Endothelial cell of umbilical vein (primary cell): ENCODE data around the gene RAB11B. TPM values are rescaled to one million over a fixed set of nuclear protein-coding genes. Genes with fewer than 3 reads are reported as not detected.

Experiments used
- BruUV-seq: library from RNA; stranded (reverse); fragments of 400-500 nt; replicated peaks from 2 replicates; lab custom pipeline; 2021; lab: Mats Ljungman, UMichigan
- CTCF ChIA-PET: fragments of 300-600, 350-600 bp; sonication (Branson Sonifier 250); formaldehyde crosslinking; loops from one replicate; lab custom pipeline; 2021; ENCODE audit warnings: antibody characterized with exemption, inconsistent platforms; lab: Charles Lee
- POLR2A ChIA-PET: fragments of 300-600, 350-600 bp; sonication (Branson Sonifier 250); formaldehyde crosslinking; loops from one replicate; lab custom pipeline; 2021; ENCODE audit warnings: antibody characterized with exemption, inconsistent platforms; lab: Charles Lee
- DNase-seq: peaks from one replicate; pipeline ENCODE4 v3.0.0-alpha.2; 2011; ENCODE audit warnings: low read depth, low spot score
- FAIRE-seq: peaks from 2 replicates; lab custom pipeline; 2011; peaks lifted over from hg19 to GRCh38; lab: Jason Lieb, UNC
- H2AFZ ChIP-seq: 2 replicates; pipeline ENCODE4 v1.6.0; 2012; ENCODE audit warnings: low read depth, low read length, control low read depth, inconsistent platforms
- H3K27ac ChIP-seq: 2 replicates; pipeline ENCODE4 v1.5.1; 2011; ENCODE audit warnings: low read depth, mild to moderate bottlenecking, control low read depth, low read length, moderate library complexity; ENCODE audit not compliant: insufficient read depth
- H3K27me3 ChIP-seq, 2 experiments: 2 replicates each; pipeline versions ENCODE4 v1.6.0 to v1.6.1; 2011; ENCODE audit warnings: low read length in 2 of 2, mixed read lengths in 1 of 2; ENCODE audit not compliant: control insufficient read depth in 2 of 2, insufficient read depth in 2 of 2
- H3K36me3 ChIP-seq, 2 experiments: 2 replicates in 1 of 2; 3 replicates in 1 of 2; pipeline ENCODE4 v1.5.1; 2011; ENCODE audit warnings: low read length in 2 of 2, mild to moderate bottlenecking in 1 of 2, moderate library complexity in 1 of 2; ENCODE audit not compliant: control insufficient read depth in 2 of 2, insufficient read depth in 2 of 2; ENCODE audit errors: extremely low read depth in 1 of 2
- H3K4me1 ChIP-seq: 3 replicates; pipeline ENCODE4 v1.5.1; 2011; ENCODE audit warnings: mild to moderate bottlenecking, low read length; ENCODE audit not compliant: control insufficient read depth, insufficient read depth; ENCODE audit errors: extremely low read depth
- H3K4me2 ChIP-seq: 2 replicates; pipeline ENCODE4 v1.6.1; 2011; ENCODE audit warnings: low read length, control low read depth, mixed read lengths; ENCODE audit not compliant: insufficient read depth
- H3K4me3 ChIP-seq, 3 experiments: fragments of 200-600 bp in 1 of 3; sonication (generic), shearing (Covaris generic) in 1 of 3; replicated peaks in 1 of 3; 2 replicates each; pipeline ENCODE4 v1.5.1; 2011 to 2016; ENCODE audit warnings: control low read depth in 3 of 3, low read length in 3 of 3, mild to moderate bottlenecking in 2 of 3, inconsistent platforms in 1 of 3, low read depth in 1 of 3, moderate library complexity in 1 of 3; ENCODE audit not compliant: insufficient read depth in 1 of 3
- H3K79me2 ChIP-seq: 2 replicates; pipeline ENCODE4 v1.6.0; 2012; ENCODE audit warnings: low read length, inconsistent platforms; ENCODE audit not compliant: control insufficient read depth, insufficient read depth
- H3K9ac ChIP-seq: replicated peaks from 2 replicates; pipeline ENCODE3; 2011; ENCODE audit warnings: low read length, control low read depth; ENCODE audit not compliant: insufficient read depth; ENCODE audit errors: extremely low read depth
- H3K9me1 ChIP-seq: replicated peaks from 3 replicates; pipeline ENCODE4 v1.6.0; 2011; ENCODE audit warnings: mild to moderate bottlenecking, low read length; ENCODE audit not compliant: control insufficient read depth, insufficient read depth; ENCODE audit errors: extremely low read depth
- H3K9me3 ChIP-seq: replicated peaks from 2 replicates; pipeline ENCODE4 v1.5.1; 2012; ENCODE audit warnings: low read length, inconsistent platforms; ENCODE audit not compliant: control insufficient read depth, insufficient read depth
- H4K20me1 ChIP-seq: replicated peaks from 2 replicates; pipeline ENCODE3; 2011; ENCODE audit warnings: mild to moderate bottlenecking, low read length; ENCODE audit not compliant: control insufficient read depth, insufficient read depth; ENCODE audit errors: extremely low read depth
- EZH2 ChIP-seq: IDR thresholded peaks from 2 replicates; pipeline ENCODE4 v1.6.1; 2012; ENCODE audit warnings: borderline replicate concordance, low read depth, mild to moderate bottlenecking, moderate library complexity, low read length, inconsistent platforms; ENCODE audit not compliant: severe bottlenecking
- FOS ChIP-seq: IDR thresholded peaks from 2 replicates; pipeline ENCODE4 v1.6.1; 2011; ENCODE audit warnings: mild to moderate bottlenecking, low read length, moderate library complexity, borderline replicate concordance; ENCODE audit not compliant: insufficient read depth
- GATA2 ChIP-seq: IDR thresholded peaks from 2 replicates; pipeline ENCODE4 v1.7.0; 2011; ENCODE audit warnings: low read depth, mild to moderate bottlenecking, moderate library complexity, mixed read lengths, low read length; ENCODE audit not compliant: insufficient read length, insufficient read depth
- JUN ChIP-seq: IDR thresholded peaks from 2 replicates; pipeline ENCODE4 v1.6.1; 2011; ENCODE audit warnings: borderline replicate concordance, low read depth; ENCODE audit not compliant: insufficient read length, insufficient read depth
- MAX ChIP-seq: IDR thresholded peaks from 2 replicates; pipeline ENCODE4 v1.6.1; 2011; ENCODE audit not compliant: insufficient read depth, insufficient read length
- MYC ChIP-seq: IDR thresholded peaks from one replicate; pipeline ENCODE4 v1.6.1; 2011; ENCODE audit warnings: mild to moderate bottlenecking, low read depth, low read length
- POLR2A ChIP-seq: IDR thresholded peaks from 2 replicates; pipeline ENCODE4 v1.6.1; 2012; ENCODE audit warnings: low read depth, mild to moderate bottlenecking, control low read depth, low read length
- POLR2AphosphoS5 ChIP-seq: IDR thresholded peaks from 2 replicates; pipeline ENCODE4 v1.6.1; 2012; ENCODE audit warnings: low read depth, mild to moderate bottlenecking, control low read depth, low read length, moderate library complexity; ENCODE audit not compliant: insufficient read depth
- dilution Hi-C: fragments of 300-500 bp; cut with MboI; formaldehyde crosslinking; loops from one replicate; pipeline ENCODE4 v1.15.0; 2019; ENCODE audit warnings: low sequenced_read_pairs; ENCODE audit not compliant: extremely low pct_ligation_motif_present
- intact Hi-C: fragments of 100-400 bp; cut with micrococcal nuclease; formaldehyde crosslinking; loops from one replicate; pipeline ENCODE4 v1.10.0; 2022
- polyA plus RNA-seq, 4 experiments: library from polyadenylated mRNA; depleted of rRNA in 3 of 4; stranded (reverse) in 3 of 4; unstranded in 1 of 4; fragments of >200 nt; gene quantifications; 2 replicates each; pipeline versions ENCODE4 v1.2.1 to v1.2.3, GENCODE V29; 2011 to 2012; ENCODE audit warnings: missing spikeins in 1 of 4
- total RNA-seq: library from RNA; stranded (reverse); gene quantifications from 2 replicates; pipeline ENCODE4 v1.2.3, GENCODE V29; 2021
- TF ChIP-seq, protein P1 (sequence below), 2 donors: IDR thresholded peaks; 1 replicate in 1 of 2; 2 replicates in 1 of 2; pipeline ENCODE4 v1.5.1; 2011; ENCODE audit warnings: low read length in 2 of 2, mild to moderate bottlenecking in 2 of 2, moderate library complexity in 2 of 2, control low read depth in 1 of 2, inconsistent platforms in 1 of 2, low read depth in 1 of 2; ENCODE audit not compliant: insufficient read depth in 1 of 2; ENCODE audit errors: extremely low read depth in 1 of 2

RAB11B gene
- total and polyA plus RNA-seq, 2 donors (not counting 3 experiments of a cell fraction or from before 2014, with no cell fraction given), result 74.1 to 99.8 TPM

DNA sequence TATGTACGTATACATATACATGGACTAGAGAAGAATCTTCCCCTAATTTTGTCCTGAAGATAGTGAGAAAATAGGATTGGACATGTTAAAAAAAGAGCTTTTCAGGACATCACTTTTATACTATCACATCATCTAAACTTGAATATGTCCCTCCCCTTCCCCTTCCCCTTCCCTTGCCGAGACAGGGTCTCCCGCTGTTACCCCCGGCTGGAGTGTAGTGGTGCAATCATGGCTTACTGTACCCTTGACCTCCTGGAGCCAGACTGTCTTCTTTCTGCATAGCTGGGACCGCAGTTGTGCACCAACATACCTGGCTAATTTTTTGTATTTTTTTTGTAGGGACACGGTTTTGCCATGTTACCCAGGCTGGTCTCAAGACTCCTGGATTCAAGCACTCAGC, 61.2 kb downstream of the RAB11B start:
- intact Hi-C loops, result no loop called here
- no peak overlapping the region for H3K4me2 ChIP-seq
- peaks cover 8 to 23% of the 10 kb centered on the region in 2 experiments for H3K36me3 ChIP-seq
- CTCF ChIA-PET, result interaction anchor here (0.9 to 3.0 kb wide), 3 partner anchors 38 to 185 kb away, joined by 4 to 13 read pairs (median 4); partner anchors contain the start of gene MARCHF2
- H3K4me3 ChIP-seq, result no peak overlapping the region
- BruUV-seq, result no TSS peak
- no peak for TF ChIP-seq MYC
- TF ChIP-seq POLR2A, result no peak
- no peak for TF ChIP-seq JUN
- TF ChIP-seq GATA2, result no peak
- TF ChIP-seq MAX, result no peak
- TF ChIP-seq, protein P1, sequence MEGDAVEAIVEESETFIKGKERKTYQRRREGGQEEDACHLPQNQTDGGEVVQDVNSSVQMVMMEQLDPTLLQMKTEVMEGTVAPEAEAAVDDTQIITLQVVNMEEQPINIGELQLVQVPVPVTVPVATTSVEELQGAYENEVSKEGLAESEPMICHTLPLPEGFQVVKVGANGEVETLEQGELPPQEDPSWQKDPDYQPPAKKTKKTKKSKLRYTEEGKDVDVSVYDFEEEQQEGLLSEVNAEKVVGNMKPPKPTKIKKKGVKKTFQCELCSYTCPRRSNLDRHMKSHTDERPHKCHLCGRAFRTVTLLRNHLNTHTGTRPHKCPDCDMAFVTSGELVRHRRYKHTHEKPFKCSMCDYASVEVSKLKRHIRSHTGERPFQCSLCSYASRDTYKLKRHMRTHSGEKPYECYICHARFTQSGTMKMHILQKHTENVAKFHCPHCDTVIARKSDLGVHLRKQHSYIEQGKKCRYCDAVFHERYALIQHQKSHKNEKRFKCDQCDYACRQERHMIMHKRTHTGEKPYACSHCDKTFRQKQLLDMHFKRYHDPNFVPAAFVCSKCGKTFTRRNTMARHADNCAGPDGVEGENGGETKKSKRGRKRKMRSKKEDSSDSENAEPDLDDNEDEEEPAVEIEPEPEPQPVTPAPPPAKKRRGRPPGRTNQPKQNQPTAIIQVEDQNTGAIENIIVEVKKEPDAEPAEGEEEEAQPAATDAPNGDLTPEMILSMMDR (IDR thresholded peaks at IDR 0.05; ENCODE audit: extremely low read depth in 1 of 2, insufficient read depth in 1 of 2, low read depth in 1 of 2, low read length in 2 of 2), result no peak
- no peak for TF ChIP-seq FOS
- no peak for TF ChIP-seq POLR2AphosphoS5
- TF ChIP-seq EZH2, result no peak
- H3K9ac ChIP-seq, result no peak overlapping the region
- H3K9me3 ChIP-seq, result no peaks in the 10 kb centered on the region
- H3K27me3 ChIP-seq, result no peaks in the 10 kb centered on the region
- no peak overlapping the region for H3K27ac ChIP-seq
- peaks cover 98% of the 10 kb centered on the region for H3K79me2 ChIP-seq
- H2AFZ ChIP-seq, result no peak overlapping the region
- POLR2A ChIA-PET, result no interaction called here
- H3K4me1 ChIP-seq, result peaks cover 34% of the 10 kb centered on the region
- DNase-seq (no peak), FAIRE-seq (no peak)
- peaks cover 41% of the 10 kb centered on the region for H4K20me1 ChIP-seq
- H3K9me1 ChIP-seq, result no peaks in the 10 kb centered on the region
- dilution Hi-C loops, result no loop called here
